Endodermal cell (in vitro differentiated cells): Measurements from ENCODE around the gene LSR. TPM values are rescaled to one million over a fixed set of nuclear protein-coding genes. Genes with fewer than 3 reads are reported as not detected.

Source experiments
- DNase-seq: peaks from one replicate; pipeline ENCODE4 v3.0.0-alpha.2; 2017
- H3K27ac ChIP-seq: 2 replicates; pipeline ENCODE4 v1.5.1; 2013; ENCODE audit warnings: mild to moderate bottlenecking, low read depth, low read length, moderate library complexity
- H3K27me3 ChIP-seq: 2 replicates; pipeline ENCODE4 v1.6.1; 2013; ENCODE audit warnings: mild to moderate bottlenecking, low read length, moderate library complexity; ENCODE audit not compliant: insufficient read depth, control insufficient read depth, poor library complexity, severe bottlenecking
- H3K36me3 ChIP-seq: 2 replicates; pipeline ENCODE4 v1.7.0; 2013; ENCODE audit warnings: mild to moderate bottlenecking, low read length, moderate library complexity; ENCODE audit not compliant: control insufficient read depth, insufficient read depth
- H3K4me1 ChIP-seq: one replicate; pipeline ENCODE4 v1.7.0; 2013; ENCODE audit warnings: low read length; ENCODE audit not compliant: control insufficient read depth, insufficient read depth
- H3K4me3 ChIP-seq: 2 replicates; pipeline ENCODE4 v1.5.1; 2013; ENCODE audit warnings: mild to moderate bottlenecking, low read length, moderate library complexity
- H3K9ac ChIP-seq: 2 replicates; pipeline ENCODE4 v1.6.1; 2013; ENCODE audit warnings: mild to moderate bottlenecking, low read length, moderate library complexity; ENCODE audit not compliant: poor library complexity, severe bottlenecking; ENCODE audit errors: extremely low read depth
- H3K9me3 ChIP-seq: 2 replicates; pipeline ENCODE4 v1.6.1; 2013; ENCODE audit warnings: mild to moderate bottlenecking, low read length, moderate library complexity; ENCODE audit not compliant: control insufficient read depth
- H3K27ac Mint-ChIP-seq: 2 replicates; pipeline ENCODE4 v1.8.0; 2020; ENCODE audit warnings: mixed read lengths
- H3K27me3 Mint-ChIP-seq: 2 replicates; pipeline ENCODE4 v1.8.0; 2021; ENCODE audit warnings: mild to moderate bottlenecking, mixed read lengths; ENCODE audit not compliant: insufficient read depth
- H3K36me3 Mint-ChIP-seq: 2 replicates; pipeline ENCODE4 v1.8.0; 2020; ENCODE audit warnings: low read depth, mixed read lengths
- H3K4me1 Mint-ChIP-seq: 2 replicates; pipeline ENCODE4 v1.8.0; 2020; ENCODE audit warnings: mixed read lengths
- H3K4me3 Mint-ChIP-seq: 2 replicates; pipeline ENCODE4 v1.8.0; 2020; ENCODE audit warnings: mild to moderate bottlenecking, moderate library complexity, mixed read lengths
- H3K9me3 Mint-ChIP-seq: 2 replicates; pipeline ENCODE4 v1.8.0; 2020; ENCODE audit warnings: mild to moderate bottlenecking, mixed read lengths
- WGBS, 2 experiments: methylation state at CpG; one replicate each; pipeline versions ENCODE4 v1.1.5 to v1.1.7; 2013; ENCODE audit warnings: missing lambda C conversion rate in 2 of 2, mixed read lengths in 1 of 2; ENCODE audit not compliant: insufficient coverage in 1 of 2, insufficient read length in 1 of 2; 5-methylcytosine and 5-hydroxymethylcytosine counted together
- total RNA-seq, 2 donors: library from RNA; stranded (reverse); fragmentation: NEBNext Ultra II Directional in 1 of 2; extraction: Animal tissue kit (Norgen Biotek cat#: 25700) in 1 of 2; gene quantifications; 2 replicates in 1 of 2; 3 replicates in 1 of 2; pipeline ENCODE4 v1.2.1, GENCODE V29; 2021
- TF ChIP-seq, protein P1 (sequence below): fragments of 200-600 bp; sonication (generic); conservative IDR thresholded peaks from 2 replicates; pipeline ENCODE4 v1.5.0; 2021; ENCODE audit warnings: antibody characterized with exemption, mild to moderate bottlenecking

The LSR gene
- total RNA-seq, 2 donors from 2014 or later: 112 to 170 TPM

DNA sequence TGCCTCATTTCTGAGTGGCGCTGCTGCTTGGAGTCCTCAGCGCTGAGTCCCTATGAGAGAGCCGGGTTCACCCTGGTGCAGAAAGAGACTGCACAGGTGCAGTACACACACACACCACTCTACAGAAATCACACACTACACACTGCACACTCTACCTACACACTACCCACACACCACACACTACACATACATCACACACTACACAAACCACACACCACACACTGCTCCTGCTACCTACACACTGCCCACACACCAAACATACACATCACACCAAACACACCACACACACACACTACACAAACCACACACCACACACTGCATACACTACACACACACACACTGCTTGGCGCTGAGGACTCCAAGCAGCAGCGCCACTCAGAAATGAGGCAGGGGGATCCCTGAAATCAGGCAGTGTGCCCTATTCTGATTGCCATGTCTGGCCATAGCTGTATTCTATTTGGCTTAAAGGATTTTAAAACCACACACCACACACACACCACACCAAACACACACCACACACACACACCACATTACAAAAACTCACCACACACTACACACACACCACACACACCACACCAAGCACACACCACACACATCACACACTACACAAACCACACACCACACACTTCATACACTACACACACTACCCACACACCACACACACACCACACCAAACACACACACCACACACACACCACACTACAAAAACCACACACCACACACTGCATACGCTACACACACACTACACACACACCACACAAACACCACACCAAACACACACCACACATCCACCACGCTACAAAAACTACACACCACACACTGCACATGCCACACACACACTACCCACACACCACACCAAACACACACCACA, 48.1 kb downstream of the LSR start:
- H3K4me1 ChIP-seq: peaks cover 5% of the 10 kb centered on the region
- no peaks in the 10 kb centered on the region for H3K36me3 ChIP-seq
- Mint-ChIP-seq H3K27ac (no peak overlapping the region), H3K9me3 (no peaks in the 10 kb centered on the region), H3K36me3 (no peaks in the 10 kb centered on the region), H3K4me3 (no peak overlapping the region), H3K27me3 (peaks cover 5% of the 10 kb centered on the region), H3K4me1 (peaks cover 3% of the 10 kb centered on the region)
- TF ChIP-seq, protein P1, sequence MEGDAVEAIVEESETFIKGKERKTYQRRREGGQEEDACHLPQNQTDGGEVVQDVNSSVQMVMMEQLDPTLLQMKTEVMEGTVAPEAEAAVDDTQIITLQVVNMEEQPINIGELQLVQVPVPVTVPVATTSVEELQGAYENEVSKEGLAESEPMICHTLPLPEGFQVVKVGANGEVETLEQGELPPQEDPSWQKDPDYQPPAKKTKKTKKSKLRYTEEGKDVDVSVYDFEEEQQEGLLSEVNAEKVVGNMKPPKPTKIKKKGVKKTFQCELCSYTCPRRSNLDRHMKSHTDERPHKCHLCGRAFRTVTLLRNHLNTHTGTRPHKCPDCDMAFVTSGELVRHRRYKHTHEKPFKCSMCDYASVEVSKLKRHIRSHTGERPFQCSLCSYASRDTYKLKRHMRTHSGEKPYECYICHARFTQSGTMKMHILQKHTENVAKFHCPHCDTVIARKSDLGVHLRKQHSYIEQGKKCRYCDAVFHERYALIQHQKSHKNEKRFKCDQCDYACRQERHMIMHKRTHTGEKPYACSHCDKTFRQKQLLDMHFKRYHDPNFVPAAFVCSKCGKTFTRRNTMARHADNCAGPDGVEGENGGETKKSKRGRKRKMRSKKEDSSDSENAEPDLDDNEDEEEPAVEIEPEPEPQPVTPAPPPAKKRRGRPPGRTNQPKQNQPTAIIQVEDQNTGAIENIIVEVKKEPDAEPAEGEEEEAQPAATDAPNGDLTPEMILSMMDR: no peak
- DNase-seq: no peak
- no peaks in the 10 kb centered on the region for H3K9me3 ChIP-seq
- H3K27ac ChIP-seq: no peak overlapping the region
- H3K27me3 ChIP-seq: no peaks in the 10 kb centered on the region
- no peak overlapping the region for H3K9ac ChIP-seq
- H3K4me3 ChIP-seq: no peak overlapping the region
- 82% methylated on average over 6 of the region's 7 CpGs; no CpG with 5 or more reads in 1 of the 2 experiments for WGBS, 2 experiments

- Histone ChIP-seq H3K27ac (no peak overlapping the region), H3K9me3 (no peaks in the 10 kb centered on the region), H3K4me1 (peaks cover 5% of the 10 kb centered on the region), H3K9ac (no peak overlapping the region), H3K36me3 (no peaks in the 10 kb centered on the region), H3K27me3 (no peaks in the 10 kb centered on the region), H3K4me3 (no peak overlapping the region)
- Mint-ChIP-seq H3K36me3 (no peaks in the 10 kb centered on the region), H3K27ac (no peak overlapping the region), H3K4me3 (no peak overlapping the region), H3K27me3 (peaks cover 2% of the 10 kb centered on the region), H3K4me1 (peaks cover 3% of the 10 kb centered on the region), H3K9me3 (no peaks in the 10 kb centered on the region)
- no peak for DNase-seq
- WGBS, 2 experiments: 92% methylated on average over 3 of the region's 3 CpGs; no CpG with 5 or more reads in 1 of the 2 experiments
- TF ChIP-seq, protein P1: no peak
These were observed 48.7 kb downstream of the LSR start for GRCh38 chr19:35297515-35297848.

DNA sequence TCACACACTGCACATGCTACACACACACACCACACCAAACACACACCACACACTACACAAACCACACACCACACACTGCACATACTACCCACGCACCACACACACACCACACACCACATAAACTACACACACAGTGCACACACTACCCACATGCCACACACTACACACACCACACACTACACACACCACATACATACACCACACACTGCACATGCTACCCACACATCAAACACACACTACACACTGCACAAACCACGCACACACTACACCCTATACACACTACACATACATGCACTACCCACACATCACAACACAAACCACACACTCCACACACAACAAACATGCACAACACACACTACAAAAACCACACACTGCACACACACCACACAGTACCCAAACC, 49.1 kb downstream of the LSR start:
- WGBS, 2 experiments: 85 to 100% methylated on average over 1 to 2 of the region's 2 CpGs
- Mint-ChIP-seq H3K36me3 (no peaks in the 10 kb centered on the region), H3K27ac (no peak overlapping the region), H3K4me1 (peaks cover 3% of the 10 kb centered on the region), H3K4me3 (no peak overlapping the region), H3K27me3 (peaks cover 2% of the 10 kb centered on the region), H3K9me3 (no peaks in the 10 kb centered on the region)
- Histone ChIP-seq H3K36me3 (no peaks in the 10 kb centered on the region), H3K4me1 (peaks cover 5% of the 10 kb centered on the region), H3K4me3 (no peak overlapping the region), H3K9ac (no peak overlapping the region), H3K27ac (no peak overlapping the region), H3K9me3 (no peaks in the 10 kb centered on the region), H3K27me3 (no peaks in the 10 kb centered on the region)
- no peak for DNase-seq
- TF ChIP-seq, protein P1: no peak
